ENCODE results near the gene B4GALNT4.
"Not testable (repeated sequence)": the region's sequence is repeated elsewhere in the genome, so short reads cannot be mapped to it uniquely, and the experiment has no call there.

Gene B4GALNT4

GRCh38 chr11:394034-394857 lies 24.9 kb downstream of the B4GALNT4 start, which contains the start of gene PKP3:
Gene PKP3 (plus strand): TSS chr11:394209. CDS start chr11:394293, 84 bp downstream.
- no peak for DNase-seq

- DNase-seq = no peak
Measured at GRCh38 chr11:394858-395655, 25.8 kb downstream of the B4GALNT4 start.

- DNase-seq = no peak
Measured at GRCh38 chr11:395866-396265, 26.6 kb downstream of the B4GALNT4 start.

GRCh38 chr11:396511-396947 lies 27.2 kb downstream of the B4GALNT4 start:
- no peak for DNase-seq

GRCh38 chr11:396948-397548 lies 27.7 kb downstream of the B4GALNT4 start:
- peak; percentile 2 for DNase-seq

- no peak for DNase-seq
Measured at GRCh38 chr11:398826-399225, 29.5 kb downstream of the B4GALNT4 start.

GRCh38 chr11:399731-400211 lies 30.5 kb downstream of the B4GALNT4 start:
- DNase-seq = no peak

- no peak for DNase-seq
Measured at GRCh38 chr11:400241-400689, 31.0 kb downstream of the B4GALNT4 start.

GRCh38 chr11:401196-401595 lies 31.9 kb downstream of the B4GALNT4 start:
- DNase-seq = not testable (repeated sequence)

- DNase-seq = no peak
Measured at GRCh38 chr11:403021-403760, 33.9 kb downstream of the B4GALNT4 start.

- DNase-seq = no peak
Measured at GRCh38 chr11:403761-404431, 34.6 kb downstream of the B4GALNT4 start.

- DNase-seq = no peak
Measured at GRCh38 chr11:404551-405264, 35.4 kb downstream of the B4GALNT4 start.

GRCh38 chr11:405323-405953 lies 36.1 kb downstream of the B4GALNT4 start:
- peak; percentile 16 for DNase-seq

- DNase-seq = no peak
Measured at GRCh38 chr11:405954-406795, 36.9 kb downstream of the B4GALNT4 start.

- DNase-seq = peak; percentile 66
Measured at GRCh38 chr11:406796-407650, 37.7 kb downstream of the B4GALNT4 start.

GRCh38 chr11:407651-408123 lies 38.4 kb downstream of the B4GALNT4 start:
- DNase-seq = no peak

- DNase-seq = no peak
Measured at GRCh38 chr11:408154-409007, 39.1 kb downstream of the B4GALNT4 start.
